Measurements from ENCODE around the gene SCAPER. TPM values are rescaled to one million over a fixed set of nuclear protein-coding genes. Genes with fewer than 3 reads are reported as not detected.
A peak's percentile ranks its signal among the peaks of the same experiment; 100 is the strongest.

Gene SCAPER
- total and polyA plus RNA-seq, 12 donors: 6.9 to 48.1 (median 39.5) TPM

- Histone ChIP-seq H3K9me3 (no peaks in the 10 kb centered on the region), H3K4me1 (peaks cover 0 to 6% (median 0%) of the 10 kb centered on the region in 9 donors), H3K27ac (no peak overlapping the region), H3K27me3 (no peaks in the 10 kb centered on the region), H3K4me3 (no peak overlapping the region), H3K36me3 (peaks cover 0 to 68% (median 10%) of the 10 kb centered on the region in 9 donors)
- ATAC-seq: no peak
- WGBS, 2 donors: 81 to 87% methylated on average over 2 of the region's 2 CpGs
- peak in 1 of 9 donors; percentile 1 for TF ChIP-seq CTCF (IDR thresholded peaks at IDR 0.05)
- no peak for DNase-seq
- intact Hi-C loops (cut with DNase I): no loop called here
These were observed 36.5 kb upstream of the SCAPER start for GRCh38 chr15:76941636-76942035.

- Histone ChIP-seq H3K4me3 (no peak overlapping the region), H3K36me3 (peaks cover 0 to 75% (median 10%) of the 10 kb centered on the region in 9 donors), H3K27me3 (no peaks in the 10 kb centered on the region), H3K9me3 (no peaks in the 10 kb centered on the region), H3K4me1 (peaks cover 0 to 6% (median 0%) of the 10 kb centered on the region in 9 donors), H3K27ac (no peak overlapping the region)
- no peak for DNase-seq
- intact Hi-C loops (cut with DNase I): no loop called here
- WGBS, 2 donors: 0% methylated on average over 1 of the region's 1 CpG
- no peak for ATAC-seq
- TF ChIP-seq CTCF (IDR thresholded peaks at IDR 0.05): no peak
These were observed 34.6 kb upstream of the SCAPER start for GRCh38 chr15:76939715-76940114.

DNA sequence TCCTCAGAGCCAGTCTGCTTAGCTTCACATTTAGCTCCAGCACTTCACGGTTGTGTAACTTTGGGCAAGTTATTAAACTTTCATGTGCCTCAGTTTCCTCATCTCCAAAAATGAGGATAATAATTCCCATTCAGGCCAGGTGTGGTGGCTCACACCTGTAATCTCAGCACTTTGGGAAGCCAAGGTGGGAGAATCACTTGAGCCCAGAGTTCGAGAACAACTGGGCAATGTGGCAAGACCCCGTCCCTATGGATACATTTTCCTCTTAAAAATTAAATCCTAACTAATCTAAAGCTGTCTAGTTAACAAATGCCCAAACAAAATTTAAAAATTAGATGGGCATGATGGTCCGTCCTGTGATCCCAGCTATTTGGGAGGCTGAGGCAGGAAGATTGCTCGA lies 33.6 kb upstream of the SCAPER start:
- peaks cover 0 to 75% (median 10%) of the 10 kb centered on the region in 9 donors for H3K36me3 ChIP-seq
- no peak overlapping the region for H3K27ac ChIP-seq
- intact Hi-C loops (cut with DNase I): no loop called here
- H3K27me3 ChIP-seq: no peaks in the 10 kb centered on the region
- 94 to 96% methylated on average over 5 of the region's 5 CpGs for WGBS, 2 donors
- no peaks in the 10 kb centered on the region for H3K9me3 ChIP-seq
- no peak overlapping the region for H3K4me3 ChIP-seq
- no peak for TF ChIP-seq CTCF (IDR thresholded peaks at IDR 0.05)
- ATAC-seq (no peak), DNase-seq (no peak)
- peaks cover 0 to 6% (median 0%) of the 10 kb centered on the region in 9 donors for H3K4me1 ChIP-seq

DNA sequence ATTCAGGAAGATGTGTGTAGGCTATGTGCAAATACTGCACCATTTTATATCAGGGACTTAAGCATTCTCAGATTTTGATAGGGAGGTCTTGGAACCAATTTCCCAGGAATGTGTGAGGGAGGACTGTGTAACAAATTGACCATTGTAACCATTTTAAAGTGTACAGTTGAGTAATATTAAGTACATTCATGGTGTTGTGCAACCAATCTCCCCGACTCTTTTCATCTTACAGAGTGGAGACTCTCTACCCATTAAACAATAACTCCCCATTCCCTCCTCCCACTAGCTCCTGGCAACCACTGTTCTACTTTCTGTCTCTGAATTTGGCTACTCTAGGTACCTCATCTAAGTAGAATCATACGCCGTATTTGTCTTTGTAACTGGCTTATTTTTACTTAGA lies 31.5 kb upstream of the SCAPER start:
- Histone ChIP-seq H3K4me3 (no peak overlapping the region), H3K27ac (no peak overlapping the region), H3K27me3 (no peaks in the 10 kb centered on the region), H3K36me3 (peaks cover 0 to 81% (median 10%) of the 10 kb centered on the region in 9 donors), H3K4me1 (peaks cover 0 to 22% (median 11%) of the 10 kb centered on the region in 9 donors), H3K9me3 (no peaks in the 10 kb centered on the region)
- intact Hi-C loops (cut with DNase I): no loop called here
- ATAC-seq (no peak), DNase-seq (no peak)
- TF ChIP-seq CTCF (IDR thresholded peaks at IDR 0.05): no peak
- WGBS, 2 donors: 92 to 96% methylated on average over 3 of the region's 3 CpGs

All from heart right ventricle (tissue), 16 donors.